Stimulated activated naive CD8-positive, alpha-beta T cell treated with anti-CD3 and anti-CD28 coated beads, Interleukin-15, Interleukin-2, amounts not matched to agents 100 U/mL and 50 U/mL, for 24 hours (primary cell): Measurements from ENCODE around the gene RAB11B.
A peak's percentile ranks its signal among the peaks of the same experiment; 100 is the strongest.
"Not testable (repeated sequence)": the region's sequence is repeated elsewhere in the genome, so short reads cannot be mapped to it uniquely, and the experiment has no call there.

Source experiments
- ATAC-seq: fragments of 150-1000 bp; cut with Tn5 transposase; one replicate; pipeline ENCODE4 v1.10.0; 2021
- DNase-seq: peaks from one replicate; pipeline ENCODE4 v3.0.0; 2021

RAB11B gene

DNA sequence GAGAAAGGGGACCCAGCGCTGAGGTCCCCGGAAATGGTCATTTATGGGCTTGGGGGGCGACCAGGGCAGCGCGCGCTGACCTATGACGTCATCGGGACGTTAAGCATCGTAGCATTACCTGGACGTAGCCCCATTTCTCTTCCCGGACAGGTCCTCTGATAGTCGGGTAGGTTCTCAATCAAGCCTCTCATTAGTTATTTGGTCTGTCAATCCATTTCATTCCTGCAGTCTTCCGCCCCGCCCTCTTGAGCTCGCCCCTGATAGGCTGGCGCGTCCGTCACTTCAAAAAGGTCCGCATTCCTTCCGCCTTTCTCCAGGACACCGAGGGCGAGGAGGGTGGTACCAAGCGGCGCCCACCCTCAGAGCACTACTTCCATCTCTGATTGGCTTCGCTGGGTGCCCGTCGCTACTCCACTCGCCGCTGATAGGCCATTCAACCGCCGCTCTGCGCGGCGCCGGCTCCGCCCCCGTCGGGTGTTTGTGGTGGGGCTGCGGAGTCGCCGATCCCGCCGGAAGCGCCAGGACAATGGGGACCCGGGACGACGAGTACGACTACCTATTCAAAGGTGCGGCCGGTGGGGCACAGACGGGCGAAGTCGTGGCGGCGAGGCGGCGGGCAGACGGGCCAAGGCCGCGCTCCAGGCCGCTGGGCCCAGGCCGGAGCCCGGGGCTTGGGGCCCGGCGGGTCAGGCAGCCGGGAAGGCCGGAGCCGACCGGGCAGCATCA, at the start of gene RAB11B:
RAB11B (plus strand) TSS at position 470 of the 726 bp plus-strand sequence; CDS start at position 527, 57 bp downstream.
- peak; percentile 97 for DNase-seq

DNA sequence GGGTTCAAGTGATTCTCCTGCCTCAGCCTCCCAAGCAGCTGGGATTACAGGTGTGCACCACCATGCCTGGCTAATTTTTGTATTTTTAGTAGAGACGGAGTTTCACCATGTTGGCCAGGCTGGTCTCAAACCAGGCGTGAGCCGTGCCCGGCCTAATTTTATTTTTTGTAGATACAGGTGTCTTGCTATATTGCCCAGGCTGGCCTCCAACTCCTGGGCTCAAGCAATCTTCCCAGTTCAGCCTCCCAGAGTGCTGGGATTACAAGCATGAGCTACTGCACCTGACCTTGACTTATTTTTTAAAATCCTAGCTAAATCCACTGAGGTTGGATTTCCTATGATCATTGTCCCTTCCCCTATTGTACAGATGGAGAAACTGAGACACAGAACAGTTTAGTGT, 48.7 kb upstream of the RAB11B start:
- ATAC-seq, DNase-seq: not testable (repeated sequence)

More for the DNA sequence above, at the start of gene RAB11B:
- ATAC-seq = peak; percentile 96

DNA sequence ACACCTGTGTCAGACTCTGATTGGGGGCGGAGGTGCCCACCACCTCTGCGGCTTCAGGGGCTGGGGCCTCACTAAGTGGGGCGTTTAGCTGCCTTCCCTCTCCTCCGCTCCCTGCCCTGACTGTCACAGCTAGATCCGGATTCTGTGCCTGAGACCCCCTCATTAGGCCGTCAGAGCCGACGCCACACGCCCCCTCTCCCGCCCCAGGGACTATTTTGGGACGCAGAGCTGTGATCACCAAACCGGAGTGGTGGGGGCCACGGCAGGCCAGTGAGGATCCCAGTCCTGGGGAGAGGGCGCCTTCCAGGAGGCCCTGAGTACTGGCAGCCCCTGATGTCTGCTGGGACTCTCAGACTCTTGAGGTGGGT, 47.9 kb upstream of the RAB11B start:
- no peak for DNase-seq
- ATAC-seq = no peak

DNA sequence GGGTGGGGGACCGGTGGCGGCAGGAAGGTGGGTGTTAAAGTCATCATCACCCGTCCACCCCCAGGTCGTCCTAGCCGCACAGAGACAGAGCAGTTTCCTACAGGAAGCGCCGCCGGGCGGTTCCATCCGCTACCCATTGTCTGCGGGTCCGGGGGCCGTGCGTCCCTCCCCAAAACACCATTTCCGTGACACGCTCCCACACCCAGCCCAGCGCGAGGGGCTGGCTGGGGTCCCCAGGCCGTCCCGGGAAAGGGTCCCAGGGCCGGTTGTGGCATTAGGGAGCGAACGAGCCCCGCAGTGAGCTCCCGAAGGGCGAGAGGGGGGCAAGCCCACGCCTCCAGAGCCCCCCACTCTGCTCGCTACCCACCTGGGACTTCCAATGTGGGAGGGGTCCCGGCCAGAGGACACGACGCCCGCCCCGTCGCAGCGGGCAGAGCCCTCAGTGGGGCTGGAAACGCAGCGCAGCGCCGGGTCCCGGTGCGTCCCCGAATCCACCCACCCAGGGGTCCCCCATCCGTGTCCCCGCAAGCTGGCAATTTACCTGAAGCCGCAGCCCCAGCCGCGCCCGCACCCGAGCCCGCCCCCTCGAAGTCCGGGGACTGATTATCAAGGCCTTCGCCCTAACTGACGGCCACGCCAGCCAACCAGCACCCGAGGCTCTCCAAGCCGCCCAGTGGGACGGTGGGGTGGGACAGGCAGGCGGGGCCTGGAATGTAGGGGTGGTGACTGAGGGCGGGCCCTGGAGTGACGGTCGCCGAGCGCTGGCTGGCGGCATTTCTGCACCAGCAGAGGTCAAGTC, 47.3 kb upstream of the RAB11B start, which contains the start of gene KANK3:
KANK3 (minus strand) TSS at position 579 of the 799 bp plus-strand sequence. CDS start 5,434 bp downstream, outside the sequence.
- ATAC-seq (peak; percentile 100), DNase-seq (peak; percentile 97)

DNA sequence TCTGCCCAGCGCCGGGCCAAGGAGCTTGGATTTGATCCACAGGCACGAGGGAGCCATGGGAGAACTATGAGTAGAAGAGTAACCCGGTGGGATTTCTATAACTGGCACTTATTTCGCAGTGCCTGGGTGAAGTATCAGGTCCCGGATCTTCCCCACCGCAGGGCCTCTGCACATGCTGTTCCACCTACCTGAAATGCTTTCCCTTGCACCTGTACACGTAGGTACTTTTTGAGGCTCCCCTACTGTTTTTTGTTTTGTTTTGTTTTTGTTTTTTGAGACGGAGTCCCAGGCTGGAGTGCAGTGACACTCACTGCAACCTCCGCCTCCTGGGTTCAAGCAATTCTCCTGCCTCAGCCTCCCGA, 46.7 kb upstream of the RAB11B start:
- no peak for DNase-seq
- peak; percentile 8 for ATAC-seq

DNA sequence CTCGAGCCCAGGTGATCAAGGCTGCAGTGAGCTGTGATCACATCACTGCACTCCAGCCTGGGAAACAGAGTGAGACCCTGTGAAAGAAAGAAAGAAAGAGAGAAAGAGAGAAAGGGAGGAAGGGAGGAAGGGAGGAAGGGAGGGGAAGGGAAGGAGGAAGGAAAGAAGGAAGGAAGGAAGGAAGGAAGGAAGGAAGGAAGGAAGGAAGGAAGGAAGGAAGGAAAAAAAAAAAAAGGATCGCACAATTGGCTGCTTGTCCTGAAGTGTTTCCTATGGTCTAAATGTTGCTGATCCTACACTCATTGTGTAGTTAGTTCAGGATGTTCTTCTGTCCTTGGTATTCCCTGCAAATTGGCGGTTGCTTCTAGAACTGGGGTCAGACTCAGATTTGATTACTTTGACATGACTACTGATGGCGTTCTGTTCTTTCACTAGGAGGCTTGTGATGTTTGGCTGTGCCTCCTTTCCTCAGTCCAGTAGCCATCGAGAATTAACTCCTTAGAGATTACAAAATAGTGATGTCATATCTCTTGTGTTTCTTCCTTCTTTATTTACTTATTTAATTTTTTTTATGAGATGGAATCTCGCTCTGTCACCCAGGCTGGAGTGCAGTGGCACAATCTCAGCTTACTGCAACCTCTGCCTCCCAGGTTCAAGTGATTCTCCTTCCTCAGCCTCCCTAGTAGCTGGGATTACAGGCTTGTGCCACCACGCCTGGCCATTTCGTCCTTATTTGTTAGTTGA, 40.4 kb upstream of the RAB11B start:
- not testable (repeated sequence) for DNase-seq, ATAC-seq

DNA sequence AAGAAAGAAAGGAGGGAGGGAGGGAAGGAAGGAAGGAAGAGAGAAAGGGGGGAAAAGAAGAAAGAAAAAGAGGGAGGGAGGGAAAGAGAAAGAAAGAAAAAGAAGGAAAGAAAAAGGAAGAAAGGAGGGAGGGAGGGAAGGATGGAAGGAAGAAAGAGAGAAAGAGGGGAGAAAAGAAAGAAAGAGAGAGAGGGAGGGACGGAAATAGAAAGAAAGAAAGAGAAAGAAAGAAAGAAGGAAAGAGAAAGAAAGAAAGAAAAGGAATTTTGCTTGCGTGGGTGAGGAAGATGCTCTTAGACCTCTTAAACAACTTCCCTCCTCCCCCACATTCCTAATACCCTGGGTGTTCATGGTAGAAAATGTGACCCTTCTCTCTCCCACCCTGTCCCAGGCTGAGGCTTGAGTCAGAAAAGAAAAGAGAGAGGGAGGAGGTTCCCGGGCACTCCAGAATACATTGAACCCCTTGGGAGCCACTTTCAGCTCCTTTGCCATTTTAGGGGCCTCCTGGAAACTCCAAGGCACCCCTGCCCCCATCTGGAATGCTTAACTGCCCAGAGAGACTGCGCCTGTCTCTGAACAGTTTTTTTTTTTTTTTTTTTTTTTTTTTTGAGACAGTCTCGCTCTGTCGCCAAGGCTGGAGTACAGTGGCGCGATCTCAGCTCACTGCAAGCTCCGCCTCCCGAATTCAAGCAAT, 37.9 kb upstream of the RAB11B start:
- ATAC-seq (no peak), DNase-seq (no peak)

DNA sequence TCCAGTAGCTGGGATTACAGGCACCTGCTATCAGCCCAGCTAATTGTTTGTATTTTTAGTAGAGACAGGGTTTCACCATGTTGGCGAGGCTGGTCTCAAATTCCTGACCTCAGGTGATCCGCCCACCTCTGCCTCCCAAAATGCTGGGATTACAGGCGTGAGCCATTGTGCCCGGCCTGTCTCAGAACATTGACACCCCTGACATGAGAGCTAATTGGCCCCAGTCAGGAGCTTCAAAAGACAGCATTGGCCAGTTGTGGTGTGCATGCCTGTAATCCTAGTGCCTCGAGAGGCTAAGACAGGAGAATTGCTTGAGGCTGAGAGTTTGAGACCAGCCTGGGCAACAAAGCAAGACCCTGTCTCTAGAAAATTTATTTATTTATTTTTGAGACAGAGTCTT, 37.3 kb upstream of the RAB11B start:
- ATAC-seq = not testable (repeated sequence)

DNA sequence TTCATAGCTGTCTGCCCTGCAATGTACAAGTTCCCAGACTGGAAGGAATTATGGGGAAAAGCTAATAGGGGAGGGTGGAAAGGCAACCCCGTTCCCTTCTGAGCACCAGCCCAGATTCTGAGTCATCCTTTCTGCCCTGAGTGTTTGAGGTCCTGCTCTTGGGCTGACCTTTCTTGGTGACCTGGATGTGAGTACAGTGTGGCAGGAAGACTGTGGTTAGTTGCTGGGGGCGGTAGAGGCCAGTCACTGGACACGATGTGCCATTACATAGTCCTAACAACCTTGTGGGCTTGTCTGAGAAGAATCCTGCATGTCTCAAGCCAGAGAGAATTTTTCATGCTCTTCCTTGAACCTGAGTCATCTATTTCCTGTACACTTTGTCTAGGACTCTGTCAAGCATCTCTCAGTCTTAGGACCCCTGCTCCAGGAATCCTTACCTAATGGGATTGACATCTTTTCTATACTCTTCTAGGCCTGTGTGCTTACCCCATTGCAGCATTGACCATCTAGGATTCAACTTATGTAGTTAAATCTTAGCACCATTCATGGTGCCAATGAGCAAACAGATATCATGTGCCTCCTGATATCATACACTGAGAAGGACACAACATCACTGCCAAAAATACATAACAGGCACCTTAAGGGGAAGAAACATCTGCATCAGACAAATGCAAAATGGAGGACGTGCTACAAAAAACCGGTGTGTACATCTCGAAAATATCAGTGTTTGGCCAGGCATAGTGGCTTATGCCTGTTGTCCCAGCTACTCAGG, 34.3 kb upstream of the RAB11B start:
- no peak for DNase-seq
- ATAC-seq = peak; percentile 69

More for the DNA sequence above, 37.3 kb upstream of the RAB11B start:
- DNase-seq = not testable (repeated sequence)

DNA sequence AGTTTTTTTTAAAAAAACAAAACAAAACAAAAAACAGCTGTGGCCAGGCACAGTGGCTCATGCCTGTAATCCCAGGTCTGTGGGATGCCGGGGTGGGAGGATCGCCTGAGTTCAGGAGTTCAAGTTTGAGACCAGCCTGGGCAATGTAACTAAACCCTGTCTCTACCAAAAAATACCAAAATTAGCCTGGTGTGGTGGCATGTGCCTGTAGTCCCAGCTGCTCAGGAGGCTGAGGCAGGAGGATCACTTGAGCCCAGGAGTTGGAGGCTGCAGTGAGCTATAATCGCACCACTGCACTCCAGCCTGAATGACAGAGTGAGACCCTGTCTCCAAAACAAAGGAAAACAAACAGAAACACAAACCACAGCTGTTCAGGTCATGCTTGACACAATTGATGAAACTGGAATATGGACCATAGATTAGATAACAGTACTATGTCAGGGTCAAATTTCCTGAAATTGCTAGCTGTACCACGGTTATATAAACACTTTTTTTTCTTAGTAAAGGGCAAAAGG, 33.1 kb upstream of the RAB11B start:
- ATAC-seq (no peak), DNase-seq (no peak)

DNA sequence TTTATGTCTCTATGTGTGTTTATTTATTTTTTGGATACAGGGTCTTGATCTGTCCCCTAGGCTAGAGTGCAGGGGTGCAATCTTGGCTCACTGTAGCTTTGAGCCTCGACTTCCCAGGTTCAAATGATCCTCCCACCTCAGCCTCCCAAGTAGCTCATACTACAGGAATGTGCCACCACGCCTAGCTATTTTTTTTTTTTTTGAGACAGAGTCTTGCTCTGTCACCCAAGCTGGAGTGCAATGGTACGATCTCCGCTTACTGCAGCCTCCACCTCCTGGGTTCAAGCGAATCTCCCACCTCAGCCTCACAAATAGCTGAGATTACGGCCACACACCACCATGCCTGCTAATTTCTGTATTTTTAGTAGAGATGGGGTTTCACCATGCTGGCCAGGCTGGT, 31.2 kb upstream of the RAB11B start:
- no peak for DNase-seq
- ATAC-seq = no peak

DNA sequence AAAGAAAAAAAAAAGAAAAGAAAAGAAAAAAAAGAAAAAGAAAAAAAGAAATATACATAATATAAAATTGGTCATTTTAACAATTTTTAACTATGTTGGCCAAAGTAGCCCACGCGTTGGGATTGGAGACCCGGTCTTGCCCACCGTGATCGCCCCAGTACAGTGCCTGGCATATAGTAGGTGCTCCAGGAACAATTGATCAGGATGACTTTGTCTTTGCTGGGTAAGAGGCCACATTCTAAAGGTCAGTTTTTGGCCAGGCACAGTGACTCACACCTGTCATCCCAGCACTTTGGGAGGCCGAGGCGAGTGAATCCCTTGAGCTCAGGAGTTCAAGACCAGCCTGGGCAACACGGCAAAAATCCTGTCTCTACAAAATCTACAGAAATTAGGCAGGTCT, 30.0 kb upstream of the RAB11B start:
- ATAC-seq (no peak), DNase-seq (no peak)

DNA sequence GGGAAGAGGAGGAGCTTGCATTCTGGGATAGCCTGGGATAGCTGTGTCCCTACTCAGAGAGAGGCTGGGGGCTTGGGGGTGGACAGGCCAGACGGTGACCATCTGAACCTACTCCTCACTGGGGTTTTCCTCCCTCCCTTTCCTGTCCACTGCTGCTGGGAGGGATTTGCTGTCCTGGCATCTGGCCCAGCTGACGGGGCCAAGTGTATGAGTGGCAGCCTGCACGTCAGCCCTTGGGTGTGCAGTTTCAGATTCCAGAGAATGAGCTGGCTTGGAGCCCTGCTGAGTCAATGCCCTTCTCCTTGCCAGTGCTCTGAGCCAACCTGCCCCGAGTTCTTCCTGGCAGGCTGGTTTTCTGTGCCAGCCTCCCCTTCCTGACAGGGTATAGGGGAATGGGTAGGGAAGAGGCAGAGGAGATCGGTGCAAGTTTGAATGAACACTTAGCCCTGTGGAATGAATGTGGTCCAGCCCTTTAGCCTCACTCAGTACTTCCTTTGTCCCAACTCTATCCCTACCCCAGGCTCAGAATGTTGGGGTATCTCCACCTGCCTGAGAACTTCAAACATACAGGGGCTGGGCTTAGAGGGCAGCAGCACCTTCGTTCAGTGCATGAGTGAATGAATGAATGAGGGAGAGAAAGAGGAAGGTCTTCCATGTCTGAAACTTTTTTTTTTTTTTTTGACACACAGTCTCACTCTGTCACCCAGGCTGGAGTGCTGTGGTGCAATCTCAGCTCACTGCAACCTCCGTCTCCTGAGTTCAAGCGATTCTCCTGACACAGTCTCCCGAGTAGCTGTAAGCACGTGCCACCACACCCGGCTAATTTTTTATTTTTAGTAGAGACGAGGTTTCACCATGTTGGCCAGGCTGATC, 28.0 kb upstream of the RAB11B start:
- ATAC-seq (peak; percentile 53), DNase-seq (peak; percentile 59)

DNA sequence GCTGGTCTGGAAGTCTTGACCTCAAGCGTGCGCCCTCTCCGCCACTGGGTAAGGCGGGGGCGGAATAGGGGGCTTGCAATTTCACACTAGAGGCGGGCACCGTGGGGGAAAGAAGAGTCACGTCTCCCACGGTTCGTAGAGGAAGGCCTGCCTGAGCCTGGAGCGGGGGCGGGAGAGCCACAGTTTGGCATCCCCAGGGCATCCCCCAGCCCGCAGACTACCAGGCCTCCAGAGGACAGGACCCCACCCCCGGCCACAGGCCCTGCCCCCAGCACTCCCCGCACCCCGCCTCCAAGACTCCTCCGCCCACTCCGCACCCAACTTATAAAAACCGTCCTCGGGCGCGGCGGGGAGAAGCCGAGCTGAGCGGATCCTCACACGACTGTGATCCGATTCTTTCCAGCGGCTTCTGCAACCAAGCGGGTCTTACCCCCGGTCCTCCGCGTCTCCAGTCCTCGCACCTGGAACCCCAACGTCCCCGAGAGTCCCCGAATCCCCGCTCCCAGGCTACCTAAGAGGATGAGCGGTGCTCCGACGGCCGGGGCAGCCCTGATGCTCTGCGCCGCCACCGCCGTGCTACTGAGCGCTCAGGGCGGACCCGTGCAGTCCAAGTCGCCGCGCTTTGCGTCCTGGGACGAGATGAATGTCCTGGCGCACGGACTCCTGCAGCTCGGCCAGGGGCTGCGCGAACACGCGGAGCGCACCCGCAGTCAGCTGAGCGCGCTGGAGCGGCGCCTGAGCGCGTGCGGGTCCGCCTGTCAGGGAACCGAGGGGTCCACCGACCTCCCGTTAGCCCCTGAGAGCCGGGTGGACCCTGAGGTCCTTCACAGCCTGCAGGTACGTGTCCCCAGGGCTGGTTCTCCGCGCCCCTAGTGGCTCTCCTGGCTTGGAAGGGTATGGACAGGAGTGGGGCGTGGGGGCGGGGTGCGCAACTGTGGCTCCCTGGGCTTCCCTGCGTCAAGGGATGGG, 26.1 kb upstream of the RAB11B start, which contains the start of gene ANGPTL4:
ANGPTL4 (plus strand) TSS at position 353 of the 969 bp plus-strand sequence; CDS start at position 520, 167 bp downstream.
- ATAC-seq (peak; percentile 80), DNase-seq (peak; percentile 81)

DNA sequence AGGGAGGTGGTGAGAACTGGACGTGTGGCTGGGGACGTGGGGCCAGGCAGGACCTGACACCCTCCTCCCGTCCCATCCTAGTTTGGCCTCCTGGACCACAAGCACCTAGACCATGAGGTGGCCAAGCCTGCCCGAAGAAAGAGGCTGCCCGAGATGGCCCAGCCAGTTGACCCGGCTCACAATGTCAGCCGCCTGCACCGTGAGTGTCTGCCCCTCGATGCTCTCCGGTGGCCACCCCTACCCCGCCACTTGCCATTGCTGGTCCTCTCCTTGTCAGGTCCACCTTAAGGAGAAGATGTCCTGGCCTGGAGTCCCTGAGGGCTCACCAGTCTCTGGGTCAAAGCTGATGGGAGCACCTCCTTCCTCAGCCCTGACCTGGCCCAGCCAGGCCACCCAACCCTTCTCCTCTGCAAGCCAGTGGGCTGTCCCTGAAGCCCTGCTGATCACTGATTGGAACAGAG, 24.0 kb upstream of the RAB11B start:
- ATAC-seq = no peak
- DNase-seq = no peak

DNA sequence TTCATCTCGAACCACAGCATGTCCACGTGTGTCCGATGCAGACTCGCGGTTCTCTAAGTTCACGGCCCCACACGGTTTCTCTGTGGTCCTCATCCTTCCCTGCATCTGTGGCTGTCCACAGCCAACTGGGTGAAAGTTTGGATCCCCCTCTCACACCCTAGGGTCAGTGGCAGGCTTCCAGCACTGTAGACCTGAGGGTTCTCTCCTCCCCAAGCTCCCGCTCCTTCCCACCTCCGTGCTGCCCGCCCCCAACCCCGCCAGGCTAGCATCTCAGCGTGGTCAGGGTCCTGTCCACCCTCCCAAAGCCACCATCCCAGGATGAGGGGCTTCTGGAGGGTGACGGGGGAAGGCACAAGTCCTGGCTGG, 23.2 kb upstream of the RAB11B start:
- ATAC-seq (no peak), DNase-seq (no peak)

DNA sequence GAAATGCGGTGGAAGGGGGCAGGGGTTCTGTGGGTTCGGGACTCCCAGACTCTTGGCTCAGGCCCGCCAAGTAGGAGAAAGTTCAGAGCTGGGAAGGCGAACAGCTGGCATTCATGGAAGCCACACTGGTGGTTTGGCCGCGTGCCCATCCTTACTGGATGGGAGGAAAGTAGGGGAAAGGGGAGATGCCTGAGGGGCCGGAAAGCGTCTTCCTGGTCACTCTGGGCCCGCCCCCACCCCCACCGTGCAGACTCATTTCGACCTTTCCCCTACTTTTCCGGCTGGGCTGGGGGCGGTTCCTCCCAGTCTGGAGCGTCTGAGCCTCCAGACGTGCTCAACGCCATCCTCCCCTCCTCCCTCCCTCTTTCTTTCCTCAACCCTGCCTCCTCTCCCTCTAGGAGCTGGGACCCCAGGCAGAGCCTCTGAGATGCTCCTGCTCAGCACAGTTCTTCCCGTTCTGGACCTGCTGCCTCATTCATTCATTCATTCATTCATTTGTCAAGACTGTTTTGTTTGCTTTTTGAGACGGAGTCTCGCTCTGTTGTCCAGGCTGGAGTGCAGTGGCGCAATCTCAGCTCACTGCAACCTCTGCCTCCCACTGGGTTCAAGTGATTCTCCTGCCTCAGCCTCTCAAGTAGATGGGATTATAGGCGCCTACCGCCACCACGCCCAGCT, 22.7 kb upstream of the RAB11B start:
- DNase-seq (no peak), ATAC-seq (no peak)
